NCI-H2107 treated with DMSO at 0.1 percent for 48 hours (cell line): ENCODE results near the gene CLPX.
"Not testable (repeated sequence)": the region's sequence is repeated elsewhere in the genome, so short reads cannot be mapped to it uniquely, and the experiment has no call there.

ENCODE experiments used
- DNase-seq: peaks from one replicate; lab custom pipeline; 2025; ENCODE audit not compliant: unreplicated experiment; lab: John Stamatoyannopoulos, UW

Gene CLPX

DNA sequence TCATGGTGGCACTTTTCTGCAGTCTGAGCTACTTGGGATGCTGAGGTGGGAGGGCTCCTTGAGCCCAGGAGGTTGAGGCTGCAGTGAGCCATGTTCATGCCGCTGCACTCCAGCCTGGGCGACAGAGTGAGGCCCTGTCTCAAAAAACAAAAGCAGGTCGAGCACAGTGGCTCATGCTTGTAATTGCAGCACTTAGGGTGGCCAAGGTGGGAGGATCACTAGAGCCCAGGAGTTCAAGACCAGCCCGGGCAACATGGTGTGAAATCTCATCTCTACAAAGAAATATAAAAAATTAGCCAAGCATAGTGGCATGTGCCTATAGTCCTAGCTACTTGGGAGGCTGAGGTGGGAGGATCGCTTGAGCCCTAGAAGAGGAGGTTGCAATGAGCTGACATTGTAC is 80.1 kb downstream of the CLPX start:
- DNase-seq = no peak

GRCh38 chr15:65102912-65103311 is 82.2 kb downstream of the CLPX start:
- no peak for DNase-seq

DNA sequence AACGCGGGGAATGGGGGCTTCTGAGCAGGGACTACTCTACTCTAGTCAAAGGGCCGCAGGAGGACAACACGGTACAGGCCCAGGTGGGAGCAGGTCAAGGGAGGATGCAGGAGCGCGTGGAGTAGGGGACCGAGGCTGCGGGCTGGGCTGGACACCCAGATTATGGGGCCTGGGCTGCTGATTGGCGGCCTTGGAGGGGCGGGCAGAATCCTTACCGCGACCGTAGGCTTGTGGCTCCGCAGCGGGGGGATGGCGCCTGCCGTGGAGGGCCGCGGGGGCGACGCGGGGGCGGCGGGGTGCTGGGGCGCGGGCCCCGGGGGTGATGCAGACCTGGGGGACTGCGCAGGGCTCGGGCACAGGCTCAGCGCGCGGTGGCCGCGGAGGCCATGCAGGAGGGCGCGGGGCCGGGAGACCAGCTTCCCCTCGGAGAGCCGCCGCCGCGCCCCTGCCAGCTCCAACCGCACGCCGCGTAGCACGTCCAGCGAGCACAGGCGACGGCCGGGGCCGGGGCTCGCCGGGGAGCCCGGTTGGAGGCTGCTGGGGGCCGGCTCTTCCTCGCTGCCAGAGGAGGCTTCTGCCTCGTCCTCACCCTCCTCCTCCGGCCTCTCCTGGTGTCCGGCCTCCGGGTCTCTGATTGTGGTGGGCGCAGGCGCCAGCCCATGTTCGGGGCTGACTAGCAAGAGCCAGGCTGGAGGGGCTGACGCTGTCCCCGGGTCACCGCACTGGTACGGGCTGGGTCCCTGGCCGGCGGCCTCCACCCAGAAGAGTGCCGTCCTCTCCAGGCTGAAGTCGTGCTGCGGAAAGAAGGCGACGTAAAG is 83.0 kb downstream of the CLPX start:
- DNase-seq = no peak

DNA sequence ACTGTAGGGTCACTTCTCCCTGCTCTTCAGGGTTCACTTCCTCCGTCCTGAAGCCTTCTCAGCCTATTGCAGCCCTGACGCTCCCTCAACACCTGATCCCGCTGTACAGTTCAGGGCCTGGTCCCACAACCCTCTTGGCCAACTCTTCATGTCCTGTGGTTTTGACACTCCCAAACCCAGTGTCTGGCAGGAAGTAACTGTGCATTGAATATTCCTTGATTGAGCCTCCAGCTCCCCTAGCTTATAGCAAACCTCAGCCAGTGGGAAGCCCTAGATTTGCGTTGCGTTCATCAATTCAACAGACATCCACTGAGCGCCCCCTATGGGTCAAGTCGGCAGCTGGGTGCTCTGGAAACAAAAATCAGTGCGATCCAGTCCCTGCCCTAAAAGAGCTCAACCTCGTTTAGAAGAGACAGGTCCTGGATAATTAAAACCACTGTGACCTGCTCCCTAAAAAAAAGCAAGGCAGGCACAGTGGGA is 83.7 kb downstream of the CLPX start:
- no peak for DNase-seq

DNA sequence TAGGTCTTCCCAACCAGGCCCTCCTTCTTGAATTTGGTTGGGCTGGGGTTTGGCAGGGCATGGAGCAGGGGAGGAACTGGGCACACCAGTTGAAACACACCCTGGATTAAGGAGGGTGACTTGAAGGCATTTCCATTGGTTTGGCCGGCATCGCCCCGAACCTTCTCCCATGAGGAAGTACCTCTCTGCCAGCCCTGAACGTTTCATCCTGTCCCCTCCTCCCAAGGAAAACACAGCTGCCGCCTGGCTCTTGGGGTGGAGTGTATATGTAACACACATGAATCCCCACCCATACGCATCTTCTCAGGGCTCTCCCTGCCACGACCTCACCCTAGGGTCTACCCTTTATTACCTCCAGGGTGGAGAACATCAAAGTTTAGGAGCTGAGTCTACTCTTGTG is 84.7 kb downstream of the CLPX start:
- no peak for DNase-seq

- DNase-seq = not testable (repeated sequence)
Measured at GRCh38 chr15:65099801-65100200, 85.3 kb downstream of the CLPX start.

- no peak for DNase-seq
Measured at GRCh38 chr15:65099336-65099735, 85.8 kb downstream of the CLPX start.
